A549 (cell line): ENCODE measurements around the gene CRNKL1.

ENCODE experiments used
- BHLHE40 ChIP-seq: IDR thresholded peaks from 2 replicates; pipeline ENCODE4 v1.6.1; 2012; ENCODE audit warnings: low read depth, low read length, inconsistent platforms
- CBX8 ChIP-seq: fragments of 200-600 bp; sonication (generic); IDR thresholded peaks from 2 replicates; pipeline ENCODE4 v1.6.1; 2016
- CEBPB ChIP-seq, 2 experiments: fragments of >200 bp in 1 of 2; sonication (Bioruptor Twin) in 1 of 2; formaldehyde crosslinking in 1 of 2; IDR thresholded peaks; 2 replicates each; pipeline ENCODE4 v1.6.1; 2012 to 2016
- CHD2 ChIP-seq: fragments of 150-350 bp; IDR thresholded peaks from 2 replicates; pipeline ENCODE4 v1.6.1; 2014; ENCODE audit warnings: low read length; ENCODE audit not compliant: partially characterized antibody
- EP300 ChIP-seq, 2 experiments: fragments of >200 bp; sonication (Bioruptor Twin); formaldehyde crosslinking; IDR thresholded peaks; 2 replicates in 1 of 2; 3 replicates in 1 of 2; pipeline ENCODE4 v1.6.1; 2016 to 2017
- KDM5A ChIP-seq: fragments of 200-600 bp; sonication (generic); IDR thresholded peaks from 2 replicates; pipeline ENCODE4 v1.6.1; 2016; ENCODE audit warnings: antibody characterized with exemption, mild to moderate bottlenecking
- NFE2L2 ChIP-seq: fragments of 150-350 bp; conservative IDR thresholded peaks from 2 replicates; pipeline ENCODE4 v1.6.1; 2014; ENCODE audit warnings: low read length
- POLR2A ChIP-seq: IDR thresholded peaks from 2 replicates; pipeline ENCODE4 v1.6.1; 2012; ENCODE audit warnings: mild to moderate bottlenecking, low read length
- RAD21 ChIP-seq, 2 experiments: fragments of >200 bp in 1 of 2; sonication (Bioruptor Twin) in 1 of 2; formaldehyde crosslinking in 1 of 2; IDR thresholded peaks in 1 of 2; conservative IDR thresholded peaks in 1 of 2; 2 replicates in 1 of 2; 3 replicates in 1 of 2; pipeline ENCODE4 v1.6.1; 2012 to 2018; ENCODE audit warnings: inconsistent platforms in 1 of 2
- RFX5 ChIP-seq: fragments of 450-650 bp; IDR thresholded peaks from 2 replicates; pipeline ENCODE4 v1.7.1; 2014; ENCODE audit warnings: antibody characterized with exemption, mild to moderate bottlenecking, moderate library complexity
- TP53 ChIP-seq: fragments of 250-450 bp; sonication (Bioruptor Pico); IDR thresholded peaks from 2 replicates; pipeline ENCODE4 v1.5.0; 2021; ENCODE audit warnings: mild to moderate bottlenecking, moderate library complexity
- TF ChIP-seq, protein P1 (sequence below): IDR thresholded peaks from 2 replicates; pipeline ENCODE4 v1.6.1; 2012
- TF ChIP-seq, protein P2 (sequence below): fragments of >200 bp; sonication (Bioruptor Twin); formaldehyde crosslinking; IDR thresholded peaks from 3 replicates; pipeline ENCODE4 v1.5.1; 2016
- TF ChIP-seq, protein P3 (sequence below): fragments of 200-600 bp; sonication (generic); IDR thresholded peaks from 2 replicates; pipeline ENCODE4 v1.6.1; 2016; ENCODE audit warnings: antibody characterized with exemption, mild to moderate bottlenecking, moderate library complexity

DNA sequence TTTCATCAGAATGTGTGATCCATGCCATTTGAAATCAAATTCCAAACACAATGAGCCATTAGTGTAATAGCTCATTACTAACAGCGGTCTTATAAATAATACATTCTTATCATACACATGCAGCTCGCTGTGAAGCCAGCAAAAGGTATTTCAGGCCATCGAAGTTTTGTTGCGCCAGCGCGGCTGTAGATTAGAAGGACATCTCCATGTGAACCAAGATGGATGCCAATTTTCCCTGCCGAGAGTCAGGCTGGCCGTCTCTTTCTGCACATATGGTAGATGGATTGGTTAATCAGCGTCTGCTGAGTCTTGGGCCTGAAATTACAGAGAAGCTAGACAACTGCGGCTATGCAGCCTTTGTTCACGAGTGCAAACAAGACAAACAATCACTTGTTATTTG, 44.2 kb upstream of the CRNKL1 start:
- TF ChIP-seq, protein P1, sequence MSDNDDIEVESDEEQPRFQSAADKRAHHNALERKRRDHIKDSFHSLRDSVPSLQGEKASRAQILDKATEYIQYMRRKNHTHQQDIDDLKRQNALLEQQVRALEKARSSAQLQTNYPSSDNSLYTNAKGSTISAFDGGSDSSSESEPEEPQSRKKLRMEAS: no peak
- TF ChIP-seq, protein P2, sequence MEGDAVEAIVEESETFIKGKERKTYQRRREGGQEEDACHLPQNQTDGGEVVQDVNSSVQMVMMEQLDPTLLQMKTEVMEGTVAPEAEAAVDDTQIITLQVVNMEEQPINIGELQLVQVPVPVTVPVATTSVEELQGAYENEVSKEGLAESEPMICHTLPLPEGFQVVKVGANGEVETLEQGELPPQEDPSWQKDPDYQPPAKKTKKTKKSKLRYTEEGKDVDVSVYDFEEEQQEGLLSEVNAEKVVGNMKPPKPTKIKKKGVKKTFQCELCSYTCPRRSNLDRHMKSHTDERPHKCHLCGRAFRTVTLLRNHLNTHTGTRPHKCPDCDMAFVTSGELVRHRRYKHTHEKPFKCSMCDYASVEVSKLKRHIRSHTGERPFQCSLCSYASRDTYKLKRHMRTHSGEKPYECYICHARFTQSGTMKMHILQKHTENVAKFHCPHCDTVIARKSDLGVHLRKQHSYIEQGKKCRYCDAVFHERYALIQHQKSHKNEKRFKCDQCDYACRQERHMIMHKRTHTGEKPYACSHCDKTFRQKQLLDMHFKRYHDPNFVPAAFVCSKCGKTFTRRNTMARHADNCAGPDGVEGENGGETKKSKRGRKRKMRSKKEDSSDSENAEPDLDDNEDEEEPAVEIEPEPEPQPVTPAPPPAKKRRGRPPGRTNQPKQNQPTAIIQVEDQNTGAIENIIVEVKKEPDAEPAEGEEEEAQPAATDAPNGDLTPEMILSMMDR: no peak
- TF ChIP-seq, protein P3, sequence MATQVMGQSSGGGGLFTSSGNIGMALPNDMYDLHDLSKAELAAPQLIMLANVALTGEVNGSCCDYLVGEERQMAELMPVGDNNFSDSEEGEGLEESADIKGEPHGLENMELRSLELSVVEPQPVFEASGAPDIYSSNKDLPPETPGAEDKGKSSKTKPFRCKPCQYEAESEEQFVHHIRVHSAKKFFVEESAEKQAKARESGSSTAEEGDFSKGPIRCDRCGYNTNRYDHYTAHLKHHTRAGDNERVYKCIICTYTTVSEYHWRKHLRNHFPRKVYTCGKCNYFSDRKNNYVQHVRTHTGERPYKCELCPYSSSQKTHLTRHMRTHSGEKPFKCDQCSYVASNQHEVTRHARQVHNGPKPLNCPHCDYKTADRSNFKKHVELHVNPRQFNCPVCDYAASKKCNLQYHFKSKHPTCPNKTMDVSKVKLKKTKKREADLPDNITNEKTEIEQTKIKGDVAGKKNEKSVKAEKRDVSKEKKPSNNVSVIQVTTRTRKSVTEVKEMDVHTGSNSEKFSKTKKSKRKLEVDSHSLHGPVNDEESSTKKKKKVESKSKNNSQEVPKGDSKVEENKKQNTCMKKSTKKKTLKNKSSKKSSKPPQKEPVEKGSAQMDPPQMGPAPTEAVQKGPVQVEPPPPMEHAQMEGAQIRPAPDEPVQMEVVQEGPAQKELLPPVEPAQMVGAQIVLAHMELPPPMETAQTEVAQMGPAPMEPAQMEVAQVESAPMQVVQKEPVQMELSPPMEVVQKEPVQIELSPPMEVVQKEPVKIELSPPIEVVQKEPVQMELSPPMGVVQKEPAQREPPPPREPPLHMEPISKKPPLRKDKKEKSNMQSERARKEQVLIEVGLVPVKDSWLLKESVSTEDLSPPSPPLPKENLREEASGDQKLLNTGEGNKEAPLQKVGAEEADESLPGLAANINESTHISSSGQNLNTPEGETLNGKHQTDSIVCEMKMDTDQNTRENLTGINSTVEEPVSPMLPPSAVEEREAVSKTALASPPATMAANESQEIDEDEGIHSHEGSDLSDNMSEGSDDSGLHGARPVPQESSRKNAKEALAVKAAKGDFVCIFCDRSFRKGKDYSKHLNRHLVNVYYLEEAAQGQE: no peak
- TF ChIP-seq BHLHE40: no peak
- no peak for TF ChIP-seq CEBPB (IDR thresholded peaks at IDR 0.05)
- TF ChIP-seq RAD21 (conservative IDR thresholded peaks at IDR 0.05 in 1 of 2, IDR thresholded peaks at IDR 0.05 in 1 of 2): no peak
- no peak for TF ChIP-seq EP300 (IDR thresholded peaks at IDR 0.05)
- no peak for TF ChIP-seq RFX5
- TF ChIP-seq POLR2A: no peak
- TF ChIP-seq CBX8: no peak
- no peak for TF ChIP-seq NFE2L2
- TF ChIP-seq CHD2: no peak
- no peak for TF ChIP-seq KDM5A
- TF ChIP-seq TP53 (CRISPR knock-in tag): no peak
